ENCODE measurements around the gene MTARC1.

Gene MTARC1

GRCh38 chr1:220786337-220787068 is at the start of gene MTARC1:
Gene MTARC1 (plus strand): TSS chr1:220786913. CDS start chr1:220786945, 32 bp downstream.
- no peaks in the 10 kb centered on the region for H3K9me3 Mint-ChIP-seq
- H3K4me3 Mint-ChIP-seq, result no peak within 1 kb of the TSS
- no peaks in the 10 kb centered on the region for H3K4me1 Mint-ChIP-seq
- peaks cover 64% of the 10 kb centered on the region for H3K27me3 Mint-ChIP-seq
- no peak for DNase-seq
- CTCF ChIA-PET, result interaction anchor here (1.2 to 2.1 kb wide), 3 partner anchors 10 to 24 kb away, joined by 4 to 9 read pairs (median 7); no protein-coding TSS in a partner anchor
- no peak within 1 kb of the TSS for H3K27ac Mint-ChIP-seq
- no peaks in the 10 kb centered on the region for H3K36me3 Mint-ChIP-seq

- no peak overlapping the region for H3K4me3 Mint-ChIP-seq
- no peak overlapping the region for H3K27ac Mint-ChIP-seq
- no peaks in the 10 kb centered on the region for H3K9me3 Mint-ChIP-seq
- CTCF ChIA-PET, result interaction anchor here (1.8 kb wide), 1 partner anchor 8 kb away, joined by 10 read pairs; no protein-coding TSS in a partner anchor
- H3K27me3 Mint-ChIP-seq, result peaks cover 27% of the 10 kb centered on the region
- H3K4me1 Mint-ChIP-seq, result no peaks in the 10 kb centered on the region
- no peaks in the 10 kb centered on the region for H3K36me3 Mint-ChIP-seq
- no peak for DNase-seq
These were observed 45.4 kb upstream of the MTARC1 start for GRCh38 chr1:220741349-220741748.

- Mint-ChIP-seq H3K27me3 (peaks cover 32% of the 10 kb centered on the region), H3K27ac (no peak overlapping the region), H3K4me3 (no peak overlapping the region), H3K4me1 (no peaks in the 10 kb centered on the region), H3K36me3 (no peaks in the 10 kb centered on the region), H3K9me3 (no peaks in the 10 kb centered on the region)
- no peak for DNase-seq
- CTCF ChIA-PET, result interaction anchor here (1.8 kb wide), 1 partner anchor 9 kb away, joined by 10 read pairs; no protein-coding TSS in a partner anchor
These were observed 44.9 kb upstream of the MTARC1 start for GRCh38 chr1:220741825-220742224.

- Mint-ChIP-seq H3K27ac (no peak overlapping the region), H3K9me3 (no peaks in the 10 kb centered on the region), H3K4me3 (no peak overlapping the region), H3K27me3 (peaks cover 39% of the 10 kb centered on the region), H3K4me1 (no peaks in the 10 kb centered on the region), H3K36me3 (no peaks in the 10 kb centered on the region)
- DNase-seq, result no peak
- CTCF ChIA-PET, result interaction anchor here (1.8 kb wide), 1 partner anchor 9 kb away, joined by 10 read pairs; no protein-coding TSS in a partner anchor
These were observed 44.2 kb upstream of the MTARC1 start for GRCh38 chr1:220742520-220742919.

GRCh38 chr1:220746851-220747250 is 39.9 kb upstream of the MTARC1 start:
- H3K27ac Mint-ChIP-seq, result no peak overlapping the region
- H3K4me3 Mint-ChIP-seq, result no peak overlapping the region
- H3K27me3 Mint-ChIP-seq, result peaks cover 68% of the 10 kb centered on the region
- H3K36me3 Mint-ChIP-seq, result no peaks in the 10 kb centered on the region
- H3K4me1 Mint-ChIP-seq, result peaks cover 9% of the 10 kb centered on the region
- CTCF ChIA-PET, result interaction anchor here (2.7 kb wide), 1 partner anchor 13 kb away, joined by 10 read pairs; no protein-coding TSS in a partner anchor
- no peak for DNase-seq
- H3K9me3 Mint-ChIP-seq, result no peaks in the 10 kb centered on the region

- Mint-ChIP-seq H3K4me1 (peaks cover 9% of the 10 kb centered on the region), H3K4me3 (peak overlapping the region; percentile 37), H3K27ac (no peak overlapping the region), H3K27me3 (peaks cover 67% of the 10 kb centered on the region), H3K9me3 (no peaks in the 10 kb centered on the region), H3K36me3 (no peaks in the 10 kb centered on the region)
- no peak for DNase-seq
- CTCF ChIA-PET, result interaction anchor here (2.7 kb wide), 1 partner anchor 14 kb away, joined by 10 read pairs; no protein-coding TSS in a partner anchor
These were observed 39.1 kb upstream of the MTARC1 start for GRCh38 chr1:220747437-220748088.

GRCh38 chr1:220748089-220748934 is 38.4 kb upstream of the MTARC1 start, which contains the start of gene MTARC2:
Gene MTARC2 (plus strand): TSS chr1:220748322. CDS start chr1:220748532, 210 bp downstream.
- DNase-seq, result peak; percentile 28
- Mint-ChIP-seq H3K4me1 (peaks cover 9% of the 10 kb centered on the region), H3K9me3 (no peaks in the 10 kb centered on the region), H3K36me3 (no peaks in the 10 kb centered on the region), H3K27me3 (peaks cover 70% of the 10 kb centered on the region), H3K4me3 (peak within 1 kb of the TSS; percentile 38), H3K27ac (no peak within 1 kb of the TSS)
- CTCF ChIA-PET, result interaction anchor here (2.7 kb wide), 1 partner anchor 15 kb away, joined by 10 read pairs; no protein-coding TSS in a partner anchor

- peak overlapping the region; percentile 38 for H3K4me3 Mint-ChIP-seq
- H3K27ac Mint-ChIP-seq, result no peak overlapping the region
- no peak for DNase-seq
- CTCF ChIA-PET, result no interaction called here
- no peaks in the 10 kb centered on the region for H3K9me3 Mint-ChIP-seq
- peaks cover 74% of the 10 kb centered on the region for H3K27me3 Mint-ChIP-seq
- H3K4me1 Mint-ChIP-seq, result peaks cover 9% of the 10 kb centered on the region
- no peaks in the 10 kb centered on the region for H3K36me3 Mint-ChIP-seq
These were observed 37.8 kb upstream of the MTARC1 start for GRCh38 chr1:220748936-220749335.

- Mint-ChIP-seq H3K27ac (no peak overlapping the region), H3K4me1 (peaks cover 9% of the 10 kb centered on the region), H3K27me3 (peaks cover 81% of the 10 kb centered on the region), H3K4me3 (no peak overlapping the region), H3K9me3 (no peaks in the 10 kb centered on the region), H3K36me3 (no peaks in the 10 kb centered on the region)
- CTCF ChIA-PET, result no interaction called here
- no peak for DNase-seq
These were observed 36.6 kb upstream of the MTARC1 start for GRCh38 chr1:220750131-220750515.

GRCh38 chr1:220751111-220751510 is 35.6 kb upstream of the MTARC1 start:
- Mint-ChIP-seq H3K27ac (no peak overlapping the region), H3K4me1 (peaks cover 9% of the 10 kb centered on the region), H3K4me3 (no peak overlapping the region), H3K36me3 (no peaks in the 10 kb centered on the region), H3K9me3 (no peaks in the 10 kb centered on the region), H3K27me3 (peaks cover 77% of the 10 kb centered on the region)
- CTCF ChIA-PET, result no interaction called here
- DNase-seq, result no peak

- CTCF ChIA-PET, result interaction anchor here (1.3 kb wide), 1 partner anchor 21 kb away, joined by 4 read pairs; no protein-coding TSS in a partner anchor
- no peak overlapping the region for H3K4me3 Mint-ChIP-seq
- no peaks in the 10 kb centered on the region for H3K4me1 Mint-ChIP-seq
- H3K27ac Mint-ChIP-seq, result no peak overlapping the region
- peaks cover 48% of the 10 kb centered on the region for H3K27me3 Mint-ChIP-seq
- H3K36me3 Mint-ChIP-seq, result no peaks in the 10 kb centered on the region
- no peak for DNase-seq
- no peaks in the 10 kb centered on the region for H3K9me3 Mint-ChIP-seq
These were observed 32.3 kb upstream of the MTARC1 start for GRCh38 chr1:220754212-220754917.

GRCh38 chr1:220754918-220755295 is 31.8 kb upstream of the MTARC1 start:
- no peak overlapping the region for H3K27ac Mint-ChIP-seq
- H3K4me1 Mint-ChIP-seq, result no peaks in the 10 kb centered on the region
- no peak overlapping the region for H3K4me3 Mint-ChIP-seq
- peaks cover 43% of the 10 kb centered on the region for H3K27me3 Mint-ChIP-seq
- CTCF ChIA-PET, result interaction anchor here (1.3 kb wide), 1 partner anchor 21 kb away, joined by 4 read pairs; no protein-coding TSS in a partner anchor
- no peaks in the 10 kb centered on the region for H3K9me3 Mint-ChIP-seq
- no peak for DNase-seq
- H3K36me3 Mint-ChIP-seq, result no peaks in the 10 kb centered on the region

GRCh38 chr1:220755309-220755708 is 31.4 kb upstream of the MTARC1 start:
- Mint-ChIP-seq H3K9me3 (no peaks in the 10 kb centered on the region), H3K4me3 (no peak overlapping the region), H3K27me3 (peaks cover 39% of the 10 kb centered on the region), H3K27ac (no peak overlapping the region), H3K4me1 (no peaks in the 10 kb centered on the region), H3K36me3 (no peaks in the 10 kb centered on the region)
- DNase-seq, result no peak
- CTCF ChIA-PET, result no interaction called here
